BLaER1 (cell line): ENCODE results near the gene CDK13.
"Not testable (repeated sequence)": the region's sequence is repeated elsewhere in the genome, so short reads cannot be mapped to it uniquely, and the experiment has no call there.

Experiments
- H3K27ac ChIP-seq: shearing (Covaris generic); formaldehyde crosslinking; 2 replicates; pipeline ENCODE4 v1.8.1; 2022
- H3K27me3 ChIP-seq: shearing (Covaris generic); formaldehyde crosslinking; 2 replicates; pipeline ENCODE4 v1.8.1; 2022
- H3K36me3 ChIP-seq: shearing (Covaris generic); formaldehyde crosslinking; 2 replicates; pipeline ENCODE4 v1.8.1; 2022
- H3K4me1 ChIP-seq: shearing (Covaris generic); formaldehyde crosslinking; 2 replicates; pipeline ENCODE4 v1.8.1; 2022
- H3K4me2 ChIP-seq: shearing (Covaris generic); formaldehyde crosslinking; 2 replicates; pipeline ENCODE4 v1.8.1; 2022
- H3K4me3 ChIP-seq: shearing (Covaris generic); formaldehyde crosslinking; 2 replicates; pipeline ENCODE4 v1.8.1; 2022
- H3K9ac ChIP-seq: shearing (Covaris generic); formaldehyde crosslinking; 2 replicates; pipeline ENCODE4 v1.8.1; 2022
- H3K9me3 ChIP-seq: shearing (Covaris generic); formaldehyde crosslinking; 2 replicates; pipeline ENCODE4 v1.8.1; 2022
- H4K20me1 ChIP-seq: shearing (Covaris generic); formaldehyde crosslinking; 2 replicates; pipeline ENCODE4 v1.8.1; 2022
- Cebpa-rat ChIP-seq: shearing (Covaris generic); IDR thresholded peaks from 2 replicates; pipeline ENCODE4 v1.8.1; 2022

Gene CDK13

DNA sequence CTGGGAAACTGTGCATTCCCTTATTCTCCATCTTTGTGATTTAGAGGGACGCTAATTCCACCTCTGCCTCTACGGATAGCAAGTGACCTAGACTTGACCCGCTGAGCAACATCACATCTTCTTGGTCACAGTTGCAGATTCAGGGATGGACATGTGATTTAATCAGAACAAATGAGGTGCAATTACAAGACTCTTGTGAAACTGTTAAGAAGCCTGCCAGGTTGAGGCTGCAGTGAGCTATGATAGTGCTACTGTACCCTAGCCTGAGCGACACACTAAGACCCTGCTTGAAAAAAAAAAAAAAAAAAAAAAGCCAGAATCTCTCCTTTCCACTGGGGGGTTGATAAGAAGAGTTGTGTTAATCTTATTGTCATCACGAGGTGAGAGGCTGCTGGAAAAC, 170.0 kb downstream of the CDK13 start:
- Histone ChIP-seq H4K20me1 (peaks cover 42% of the 10 kb centered on the region), H3K36me3 (peaks cover 23% of the 10 kb centered on the region), H3K4me2 (no peak overlapping the region)

GRCh38 chr7:40122100-40122939, 172.3 kb downstream of the CDK13 start:
- H3K4me2 ChIP-seq, H3K4me3 ChIP-seq, H3K27me3 ChIP-seq, H3K9me3 ChIP-seq, H3K27ac ChIP-seq, H3K4me1 ChIP-seq, H3K9ac ChIP-seq: not testable (repeated sequence)
- peaks cover 61% of the 10 kb centered on the region for H4K20me1 ChIP-seq
- H3K36me3 ChIP-seq, result peaks cover 34% of the 10 kb centered on the region

More for the DNA sequence above, 170.0 kb downstream of the CDK13 start:
- Histone ChIP-seq H3K27me3 (no peaks in the 10 kb centered on the region), H3K9ac (no peak overlapping the region), H3K9me3 (no peaks in the 10 kb centered on the region), H3K4me3 (no peak overlapping the region), H3K27ac (no peak overlapping the region), H3K4me1 (peaks cover 8% of the 10 kb centered on the region)
- no peak for TF ChIP-seq Cebpa-rat

GRCh38 chr7:40122940-40123254, 172.8 kb downstream of the CDK13 start:
- Histone ChIP-seq H4K20me1 (peaks cover 67% of the 10 kb centered on the region), H3K27me3 (no peaks in the 10 kb centered on the region), H3K9ac (no peak overlapping the region), H3K36me3 (peaks cover 40% of the 10 kb centered on the region), H3K27ac (no peak overlapping the region), H3K4me1 (peaks cover 8% of the 10 kb centered on the region), H3K9me3 (no peaks in the 10 kb centered on the region), H3K4me3 (no peak overlapping the region), H3K4me2 (no peak overlapping the region)
- no peak for TF ChIP-seq Cebpa-rat

DNA sequence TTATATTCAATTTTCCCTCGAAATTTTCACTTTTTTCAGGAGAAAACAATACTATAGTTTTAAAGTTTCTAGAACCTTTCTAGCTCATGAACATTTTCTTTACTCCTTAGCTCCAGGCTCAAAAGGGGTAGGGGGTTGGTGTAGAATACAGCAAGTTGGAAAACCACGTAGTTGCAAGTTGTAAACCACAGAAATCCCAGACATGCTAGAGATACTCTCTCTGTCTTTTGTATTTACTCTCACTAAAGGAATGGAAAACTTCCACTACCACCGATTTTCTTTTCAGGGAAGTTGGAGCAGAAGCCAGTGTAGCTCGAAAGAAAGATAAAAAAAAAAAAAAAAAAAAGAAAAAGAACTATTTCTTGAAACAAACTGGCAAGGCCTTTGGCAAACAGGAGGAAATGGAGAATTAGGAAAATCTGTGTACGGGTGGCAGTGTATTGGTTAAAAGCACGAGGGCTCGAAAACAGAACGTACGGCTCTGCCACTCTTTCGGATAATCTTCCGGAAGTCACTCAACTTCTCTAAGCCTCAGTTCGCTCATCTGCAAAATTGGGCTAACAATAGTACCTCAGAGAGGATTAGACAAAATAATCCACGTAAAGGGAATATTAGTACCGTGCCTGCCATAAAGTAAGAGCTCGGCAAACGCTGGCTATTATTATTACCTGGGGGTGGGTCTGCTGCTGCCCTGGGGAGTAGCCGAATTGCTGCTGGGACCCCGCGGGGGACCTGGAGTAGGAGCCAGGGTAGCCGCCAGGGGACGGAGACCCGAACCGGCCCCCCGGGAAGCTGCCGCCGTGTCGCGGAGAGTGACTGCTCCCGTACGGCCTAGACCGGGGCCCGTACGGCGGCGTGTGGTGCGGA, 183.7 kb downstream of the CDK13 start:
- H3K36me3 ChIP-seq, result peaks cover 27% of the 10 kb centered on the region
- H3K4me3 ChIP-seq, result peak overlapping the region; percentile 99
- peak overlapping the region; percentile 97 for H3K27ac ChIP-seq
- peaks cover 9% of the 10 kb centered on the region; the same call in 1 of the 2 replicates for H3K9me3 ChIP-seq
- peak overlapping the region; percentile 80 for H3K4me2 ChIP-seq
- no peak for TF ChIP-seq Cebpa-rat
- H3K9ac ChIP-seq, result peak overlapping the region; percentile 98
- H3K4me1 ChIP-seq, result peaks cover 17% of the 10 kb centered on the region
- no peaks in the 10 kb centered on the region for H3K27me3 ChIP-seq
- peaks cover 56% of the 10 kb centered on the region for H4K20me1 ChIP-seq

DNA sequence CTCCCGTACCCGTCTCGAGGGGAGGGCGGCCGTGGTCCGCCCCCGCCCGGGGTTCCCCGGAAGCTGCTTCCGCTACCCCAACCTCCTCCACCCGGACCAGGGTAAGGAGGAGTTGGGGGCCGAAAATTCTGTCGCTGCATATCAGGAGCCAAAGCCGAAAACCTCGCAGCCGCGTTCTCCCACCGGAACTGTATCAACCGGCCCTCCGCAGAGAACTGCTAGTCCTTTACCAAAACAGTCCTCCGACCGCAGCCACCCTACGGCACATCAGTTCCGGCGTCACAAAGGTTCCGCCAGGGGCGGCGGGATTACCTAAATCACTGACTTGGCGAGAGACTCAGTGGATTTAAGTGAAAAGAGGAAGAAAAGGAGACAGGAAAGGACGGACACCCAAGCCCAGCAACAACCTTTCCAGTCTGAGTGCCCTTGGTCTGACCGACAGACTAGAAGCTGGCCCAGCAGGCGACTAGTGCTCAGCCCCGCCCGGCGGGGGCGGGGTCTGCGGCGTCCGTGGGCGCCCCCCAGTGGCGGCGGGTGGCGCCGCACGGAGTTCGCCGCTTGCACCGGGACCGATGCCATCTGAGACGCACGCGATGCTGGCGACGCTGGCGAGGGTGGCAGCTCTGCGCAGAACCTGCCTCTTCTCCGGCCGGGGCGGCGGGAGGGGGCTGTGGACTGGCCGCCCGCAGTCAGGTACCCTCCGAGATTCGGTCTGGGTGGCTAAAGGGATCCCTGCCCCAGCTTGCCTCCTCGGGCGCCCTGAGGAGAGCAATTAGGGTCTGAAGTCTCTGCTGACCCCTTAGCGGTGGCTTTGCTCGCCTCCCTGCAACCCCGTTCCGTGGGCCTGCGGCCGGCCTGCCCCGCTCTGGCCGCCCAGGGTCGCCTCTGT, 184.6 kb downstream of the CDK13 start, which contains the start of the genes MPLKIP and SUGCT:
TSS of gene MPLKIP (minus strand) at position 195 of the 889 bp plus-strand sequence. CDS start at position 140, 55 bp downstream.
TSS of gene SUGCT (plus strand) at position 578 of the 889 bp plus-strand sequence.
- no peaks in the 10 kb centered on the region for H3K27me3 ChIP-seq
- H3K9ac ChIP-seq, result peak within 1 kb of the TSS; percentile 98
- peak within 1 kb of the TSS; percentile 97 for H3K27ac ChIP-seq
- H3K4me1 ChIP-seq, result peaks cover 17% of the 10 kb centered on the region
- H3K4me3 ChIP-seq, result peak within 1 kb of the TSS; percentile 99
- peaks cover 9% of the 10 kb centered on the region; the same call in 1 of the 2 replicates for H3K9me3 ChIP-seq
- H4K20me1 ChIP-seq, result peaks cover 47% of the 10 kb centered on the region
- H3K36me3 ChIP-seq, result peaks cover 19% of the 10 kb centered on the region
- H3K4me2 ChIP-seq, result peak within 1 kb of the TSS; percentile 80
- no peak for TF ChIP-seq Cebpa-rat

DNA sequence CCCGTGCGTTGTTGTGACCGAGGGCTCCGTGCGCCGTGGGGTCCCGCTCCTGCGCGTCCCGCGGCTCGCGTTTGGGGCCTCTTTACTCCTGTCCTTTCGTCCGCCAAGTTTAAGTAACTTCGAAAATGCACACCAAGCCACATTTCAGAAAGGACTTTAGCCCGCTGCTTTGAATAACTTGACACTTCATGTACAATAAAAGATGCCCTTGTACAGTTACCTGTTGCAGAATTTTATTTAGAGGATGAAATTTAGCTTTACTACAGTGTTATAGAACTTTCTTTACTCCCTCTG, 185.2 kb downstream of the CDK13 start:
- Histone ChIP-seq H3K9me3 (peaks cover 9% of the 10 kb centered on the region; the same call in 1 of the 2 replicates), H3K9ac (no peak overlapping the region), H4K20me1 (peaks cover 41% of the 10 kb centered on the region), H3K27ac (no peak overlapping the region), H3K4me1 (peaks cover 17% of the 10 kb centered on the region), H3K4me2 (peak overlapping the region; percentile 80), H3K27me3 (no peaks in the 10 kb centered on the region), H3K4me3 (peak overlapping the region; percentile 99), H3K36me3 (peaks cover 17% of the 10 kb centered on the region)
- no peak for TF ChIP-seq Cebpa-rat

DNA sequence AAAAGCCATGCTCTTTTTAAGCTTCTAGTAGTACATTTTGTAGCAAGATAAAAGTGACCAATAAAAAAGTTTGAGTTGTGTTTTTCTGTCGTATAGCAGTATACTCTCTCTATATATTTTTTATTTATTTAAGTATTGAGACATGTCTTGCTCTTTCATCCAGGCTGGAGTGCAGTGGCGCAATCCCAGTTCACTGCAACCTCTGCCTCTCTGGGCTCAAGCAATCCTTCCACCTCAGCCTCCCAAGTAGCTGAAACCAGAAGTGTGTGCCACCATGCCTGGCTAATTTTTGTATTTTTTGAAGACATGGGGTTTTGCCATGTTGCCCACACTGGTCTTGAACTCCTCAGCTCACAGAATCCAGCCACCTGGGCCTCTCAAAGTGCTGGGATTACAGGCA, 187.5 kb downstream of the CDK13 start:
- no peak for TF ChIP-seq Cebpa-rat
- Histone ChIP-seq H3K4me2 (no peak overlapping the region), H3K27me3 (no peaks in the 10 kb centered on the region), H3K4me3 (no peak overlapping the region), H3K27ac (no peak overlapping the region), H3K9ac (no peak overlapping the region), H3K4me1 (peaks cover 8% of the 10 kb centered on the region), H3K9me3 (peaks cover 9% of the 10 kb centered on the region; the same call in 1 of the 2 replicates), H4K20me1 (peaks cover 18% of the 10 kb centered on the region), H3K36me3 (no peaks in the 10 kb centered on the region)

DNA sequence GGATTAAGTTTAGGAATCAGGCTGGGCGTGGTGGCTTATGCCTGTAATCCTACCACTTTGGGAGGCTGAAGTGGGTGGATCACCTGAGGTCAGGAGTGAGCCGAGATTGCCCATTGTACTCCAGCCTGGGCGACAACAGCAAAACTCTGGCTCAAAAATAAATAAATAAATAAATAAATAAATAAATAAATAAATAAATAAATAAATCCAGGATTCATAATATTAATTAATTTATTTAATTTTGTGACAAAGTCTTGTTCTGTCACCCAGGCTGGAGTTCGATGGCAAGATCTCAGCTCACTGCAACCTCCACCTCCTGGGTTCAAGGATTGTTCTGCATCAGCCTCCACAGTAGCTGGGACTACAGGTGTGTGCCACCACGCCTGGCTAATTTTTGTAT, 188.9 kb downstream of the CDK13 start:
- H3K9me3 ChIP-seq, result peaks cover 9% of the 10 kb centered on the region; the same call in 1 of the 2 replicates
- H3K4me3 ChIP-seq, result no peak overlapping the region
- H4K20me1 ChIP-seq, result peaks cover 4% of the 10 kb centered on the region; the same call in 1 of the 2 replicates
- H3K27me3 ChIP-seq, result no peaks in the 10 kb centered on the region
- H3K27ac ChIP-seq, result no peak overlapping the region
- no peaks in the 10 kb centered on the region for H3K4me1 ChIP-seq
- H3K9ac ChIP-seq, result no peak overlapping the region
- TF ChIP-seq Cebpa-rat, result no peak
- no peaks in the 10 kb centered on the region for H3K36me3 ChIP-seq
- no peak overlapping the region for H3K4me2 ChIP-seq

- H3K36me3 ChIP-seq, H3K9ac ChIP-seq, H3K27me3 ChIP-seq, H3K4me1 ChIP-seq, H3K4me2 ChIP-seq, H3K4me3 ChIP-seq, H3K9me3 ChIP-seq, H3K27ac ChIP-seq, H4K20me1 ChIP-seq: not testable (repeated sequence)
Measured at GRCh38 chr7:40139891-40140290, 189.8 kb downstream of the CDK13 start.

DNA sequence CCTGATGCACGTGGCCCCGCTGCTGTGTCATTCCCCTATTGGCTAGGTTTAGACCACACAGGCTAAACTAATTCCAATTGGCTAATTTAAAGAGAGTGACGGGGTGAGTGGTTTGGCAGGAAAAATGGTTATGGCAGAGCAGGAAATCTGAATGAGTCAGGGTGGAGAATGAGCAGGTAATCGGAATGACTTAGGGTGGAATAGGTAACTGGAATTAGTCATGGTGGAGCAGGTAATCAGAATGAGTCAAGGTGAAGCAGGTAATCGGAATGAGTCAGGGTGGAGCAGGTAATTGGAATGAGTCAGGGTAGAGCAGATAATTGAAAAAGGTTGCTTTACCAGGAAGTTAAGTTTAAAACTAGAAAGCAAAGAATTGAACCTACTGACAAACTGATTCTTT, 191.9 kb downstream of the CDK13 start:
- H3K27ac ChIP-seq, H3K4me3 ChIP-seq, H3K4me1 ChIP-seq, H4K20me1 ChIP-seq, H3K9ac ChIP-seq, H3K27me3 ChIP-seq, H3K36me3 ChIP-seq, H3K4me2 ChIP-seq, H3K9me3 ChIP-seq: not testable (repeated sequence)

DNA sequence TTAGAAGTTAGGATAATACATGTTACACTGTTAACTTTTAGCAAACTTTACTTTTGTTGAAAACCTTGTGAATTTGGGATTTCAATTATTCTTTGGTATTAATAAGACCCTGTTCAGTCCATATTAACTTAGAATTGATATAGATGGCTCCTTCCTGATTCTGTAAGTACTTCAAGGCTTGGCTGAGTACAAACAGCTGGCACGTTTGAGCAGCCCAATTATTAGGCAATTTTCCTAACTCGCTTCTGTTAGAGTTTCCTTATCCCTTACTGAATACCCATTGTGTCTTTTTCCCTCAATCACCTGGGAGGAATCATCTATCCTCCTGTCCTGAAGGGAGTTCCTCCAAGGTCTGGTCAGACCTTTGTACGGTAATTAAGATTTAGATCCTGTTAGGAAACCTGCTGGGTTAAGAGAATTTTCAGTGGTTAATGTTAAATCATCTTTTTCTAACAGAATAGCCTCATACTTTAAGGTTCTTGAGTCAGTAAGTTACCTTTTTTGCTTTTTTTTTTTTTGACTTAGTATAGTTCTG, 195.6 kb downstream of the CDK13 start:
- not testable (repeated sequence) for H3K27me3 ChIP-seq, H3K4me2 ChIP-seq, H3K27ac ChIP-seq, H3K4me1 ChIP-seq, H4K20me1 ChIP-seq, H3K36me3 ChIP-seq, H3K4me3 ChIP-seq, H3K9ac ChIP-seq
- H3K9me3 ChIP-seq, result peaks cover 14% of the 10 kb centered on the region
